NOMO-1 treated with DMSO at 0.1 percent for 48 hours (cell line): Measurements from ENCODE around the gene KRT7.

ENCODE experiments used
- DNase-seq: peaks from one replicate; lab custom pipeline; 2025; ENCODE audit not compliant: unreplicated experiment; lab: John Stamatoyannopoulos, UW

Gene KRT7

DNA sequence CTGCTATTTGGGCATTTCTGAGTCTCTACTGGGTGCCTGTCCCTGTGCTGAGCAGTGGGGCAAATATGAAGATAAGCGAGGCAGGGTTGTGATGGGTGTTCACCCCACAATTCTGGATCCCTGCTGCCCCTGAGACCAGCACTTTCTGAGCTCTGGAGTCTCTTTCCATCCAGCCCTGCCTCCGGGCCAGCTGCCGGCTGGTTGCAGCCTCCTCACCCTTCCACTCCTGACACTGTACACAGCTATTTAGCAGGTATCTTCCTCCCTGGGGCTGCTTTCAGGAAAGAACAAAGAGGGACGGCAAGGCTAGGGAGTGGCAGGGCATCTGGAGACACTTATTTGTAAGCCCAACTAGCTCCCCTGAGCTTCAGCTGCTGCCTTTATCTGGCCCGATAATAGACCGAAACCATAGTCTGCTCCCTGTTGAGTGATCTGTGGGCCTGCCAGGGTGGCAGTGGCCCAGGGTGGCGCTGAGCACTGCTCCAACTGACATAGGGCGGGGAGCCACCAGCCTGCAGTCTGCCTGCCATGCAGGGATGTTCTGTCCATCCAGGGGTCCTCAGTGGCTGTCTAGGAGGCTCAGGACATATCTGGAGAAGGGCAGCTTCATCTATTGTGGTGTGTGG is 33.6 kb upstream of the KRT7 start:
- DNase-seq = no peak

DNA sequence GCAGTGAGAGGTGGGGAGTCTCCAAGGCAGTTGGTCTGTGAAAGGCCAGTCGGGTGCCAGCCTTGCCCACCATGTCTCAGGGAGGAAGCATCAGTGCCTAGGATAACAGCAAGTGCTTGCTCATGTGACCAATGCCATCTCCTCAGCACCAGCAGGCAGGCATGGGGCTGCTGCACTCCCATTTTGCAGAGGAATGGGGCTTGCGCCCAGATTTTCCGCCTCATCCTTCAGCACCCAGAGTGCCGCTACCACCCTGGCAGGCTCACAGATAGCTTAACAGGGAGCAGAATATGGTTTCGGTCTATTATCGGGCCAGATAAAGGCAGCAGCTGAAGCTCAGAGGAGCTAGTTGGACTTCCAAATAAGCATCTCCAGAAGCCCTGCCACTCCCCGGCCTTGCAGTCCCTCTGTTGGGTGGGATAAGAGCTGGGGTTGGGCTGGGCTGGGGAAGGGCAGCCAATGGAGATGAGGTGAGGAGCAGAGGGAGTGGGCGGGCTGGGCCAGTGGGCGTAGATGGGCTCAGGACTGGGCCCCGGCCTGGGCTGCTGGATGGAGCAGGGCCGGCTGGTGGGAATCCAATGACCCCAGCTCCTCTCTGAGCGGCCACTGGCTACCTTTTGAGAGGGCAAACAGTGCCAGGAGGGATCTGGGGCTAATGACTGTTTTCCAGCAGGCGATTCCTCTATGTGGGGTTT is 32.8 kb upstream of the KRT7 start:
- DNase-seq = no peak

DNA sequence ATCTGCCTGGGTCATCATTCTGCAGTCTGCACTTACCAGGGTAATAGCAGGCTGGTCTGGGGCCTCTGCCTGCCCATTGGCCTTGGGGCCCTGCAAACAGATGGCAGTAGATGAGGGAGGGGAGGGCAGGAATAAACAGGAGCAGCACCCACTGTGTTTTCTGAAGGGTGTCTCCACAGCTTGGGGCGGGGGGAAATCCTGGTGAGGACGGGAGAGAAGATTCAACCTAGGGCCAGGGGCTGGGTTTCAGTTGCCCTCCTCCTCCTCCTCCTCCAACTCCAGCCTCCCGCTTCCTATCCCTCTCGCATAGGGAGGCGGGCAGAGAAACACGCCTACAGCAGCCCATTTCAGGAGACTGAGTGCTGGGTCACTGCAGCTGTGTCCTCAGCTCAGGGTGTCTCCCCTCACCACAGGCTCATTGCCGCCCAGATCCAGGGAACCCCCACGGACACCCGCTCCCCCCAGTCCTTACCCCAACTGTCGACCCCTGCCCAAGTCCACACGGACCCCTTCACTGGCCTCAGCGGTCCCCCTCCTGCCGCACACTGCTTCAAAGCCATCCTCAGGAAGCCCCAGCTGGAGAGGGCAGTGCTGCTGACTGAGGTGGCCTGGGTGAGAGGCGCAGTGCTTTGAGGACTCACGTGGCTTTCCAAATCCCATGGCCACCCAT is 32.1 kb upstream of the KRT7 start:
- no peak for DNase-seq

DNA sequence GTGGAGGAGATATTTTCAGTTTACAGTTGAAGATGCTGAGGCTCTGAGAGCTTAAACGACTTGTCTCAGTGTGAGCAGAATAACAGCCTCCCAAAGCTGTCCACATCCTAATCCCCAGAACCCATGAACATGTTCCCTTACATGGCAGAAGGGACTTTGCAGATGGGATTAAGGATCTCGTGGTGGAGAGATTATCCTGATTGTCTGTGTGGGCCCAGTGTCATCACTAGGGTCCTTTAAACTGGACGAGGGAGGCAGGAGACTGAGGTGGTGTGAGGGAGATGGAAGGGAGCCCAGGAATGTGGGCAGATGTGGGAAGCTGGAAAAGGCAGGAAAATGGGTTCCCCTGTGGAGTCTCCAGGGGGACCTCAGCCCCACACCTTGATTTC is 31.6 kb upstream of the KRT7 start:
- no peak for DNase-seq

DNA sequence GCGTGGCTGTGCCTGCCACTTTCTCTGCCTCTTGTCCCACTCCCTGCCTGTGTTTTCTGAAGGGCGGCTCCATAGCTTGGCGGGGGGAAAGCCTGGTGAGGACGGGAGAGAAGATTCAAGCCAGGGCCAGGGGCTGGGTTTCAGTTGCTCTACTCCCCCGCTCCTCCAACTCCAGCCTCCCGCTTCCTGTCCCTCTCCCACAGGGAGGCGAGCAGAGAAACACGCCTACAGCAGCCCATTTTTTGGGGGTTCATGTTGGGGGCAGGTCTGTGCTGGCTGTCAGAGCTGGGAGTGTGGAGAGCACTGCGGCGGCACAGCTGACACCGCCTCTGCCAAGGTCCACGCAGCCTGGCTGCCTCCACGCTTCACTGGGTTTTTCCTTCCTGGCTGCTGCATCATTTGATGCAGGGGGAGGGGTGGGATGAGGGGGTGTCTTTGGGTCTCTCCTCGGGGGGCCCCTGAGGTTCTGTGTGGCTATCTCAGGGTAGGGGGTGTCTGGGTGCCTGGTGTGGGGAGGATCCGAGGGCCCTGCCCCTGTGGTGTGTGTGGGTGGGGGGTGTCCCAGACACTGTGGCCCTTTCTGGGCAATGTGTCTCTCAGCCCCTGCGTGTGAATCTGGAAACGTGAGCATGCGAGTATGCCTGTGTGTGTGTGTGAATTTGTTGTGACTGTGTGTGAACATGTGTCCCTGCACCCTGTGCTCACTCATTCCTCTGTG is 30.5 kb upstream of the KRT7 start:
- no peak for DNase-seq

DNA sequence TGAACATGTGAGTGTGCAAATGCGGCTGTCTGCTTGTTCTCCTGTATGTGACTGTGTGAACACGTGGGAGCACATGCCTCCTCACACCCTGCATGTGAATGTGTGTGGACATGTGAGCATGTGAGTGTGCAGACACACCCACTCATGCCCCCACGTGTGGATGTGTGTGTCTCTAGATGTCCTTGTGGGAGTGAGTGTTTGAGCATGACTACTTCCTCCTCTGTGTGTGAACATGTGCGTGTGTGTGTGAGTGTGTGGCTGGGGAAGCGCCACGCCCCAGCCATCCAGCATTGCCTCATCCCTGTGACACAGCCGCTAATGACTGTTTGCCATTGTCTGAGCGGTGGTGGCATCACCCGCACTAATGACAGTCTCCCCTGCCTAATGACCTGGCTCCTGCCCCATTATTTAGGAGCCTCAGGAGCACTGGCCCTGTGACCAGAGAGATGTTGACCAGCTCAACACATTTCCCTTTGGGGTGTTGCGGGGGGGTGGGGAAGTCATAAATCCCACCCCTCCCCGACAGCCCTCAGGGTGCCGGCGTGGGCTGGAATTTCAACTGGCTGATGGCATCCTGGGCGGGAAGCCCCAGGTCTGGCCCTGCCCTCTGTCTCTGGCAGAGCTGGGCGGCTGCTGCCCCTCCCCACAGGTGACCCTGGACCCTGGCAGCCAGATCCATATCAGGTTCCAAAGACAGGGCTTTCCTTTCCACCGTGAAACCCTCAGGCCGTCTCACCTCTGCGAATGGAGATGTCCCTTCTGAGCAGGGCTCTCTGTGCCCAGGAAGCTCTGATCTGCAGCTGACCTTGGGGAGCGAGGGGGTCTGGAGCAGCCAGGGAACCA is 29.7 kb upstream of the KRT7 start:
- peak; percentile 93 for DNase-seq

DNA sequence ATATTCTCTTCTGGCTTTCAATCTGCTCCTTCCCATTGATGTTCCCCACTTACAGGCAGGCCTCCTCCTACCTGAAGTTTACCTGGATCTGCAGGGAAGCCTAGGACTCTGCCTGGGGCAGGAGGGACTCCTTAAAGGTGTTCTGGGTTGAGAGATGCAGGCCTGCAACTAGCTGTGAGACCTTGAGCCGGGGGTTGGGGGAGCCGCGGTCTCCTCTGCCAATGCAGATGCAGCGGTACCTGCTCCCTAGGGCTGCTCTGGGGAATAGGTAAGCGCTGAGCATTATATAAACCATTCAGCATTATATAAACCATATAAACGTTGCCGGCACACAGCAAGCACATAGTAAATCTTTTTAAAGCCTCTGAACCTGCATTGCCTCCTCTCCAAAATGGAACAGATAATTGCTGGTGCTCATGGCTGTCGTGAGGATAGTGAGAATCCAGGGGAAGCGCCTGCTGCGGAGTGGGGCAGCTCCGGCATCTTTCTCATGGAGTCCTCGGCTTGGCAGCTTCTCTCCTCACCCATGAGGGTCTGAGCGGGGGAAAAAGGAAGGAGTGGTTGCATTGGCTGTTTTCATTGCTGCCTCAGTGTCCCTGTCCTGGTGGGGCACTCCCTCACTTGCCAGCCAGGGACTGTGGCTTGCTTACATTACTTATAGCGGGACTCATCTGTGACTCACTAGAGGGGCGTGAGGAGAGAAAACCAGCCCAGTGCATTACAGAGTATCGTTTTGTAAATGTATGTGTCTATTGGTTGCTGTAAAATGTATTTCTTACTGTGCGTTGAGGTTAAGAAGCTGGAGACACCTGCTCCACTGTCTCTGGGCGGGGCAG is 28.7 kb upstream of the KRT7 start:
- DNase-seq = no peak

DNA sequence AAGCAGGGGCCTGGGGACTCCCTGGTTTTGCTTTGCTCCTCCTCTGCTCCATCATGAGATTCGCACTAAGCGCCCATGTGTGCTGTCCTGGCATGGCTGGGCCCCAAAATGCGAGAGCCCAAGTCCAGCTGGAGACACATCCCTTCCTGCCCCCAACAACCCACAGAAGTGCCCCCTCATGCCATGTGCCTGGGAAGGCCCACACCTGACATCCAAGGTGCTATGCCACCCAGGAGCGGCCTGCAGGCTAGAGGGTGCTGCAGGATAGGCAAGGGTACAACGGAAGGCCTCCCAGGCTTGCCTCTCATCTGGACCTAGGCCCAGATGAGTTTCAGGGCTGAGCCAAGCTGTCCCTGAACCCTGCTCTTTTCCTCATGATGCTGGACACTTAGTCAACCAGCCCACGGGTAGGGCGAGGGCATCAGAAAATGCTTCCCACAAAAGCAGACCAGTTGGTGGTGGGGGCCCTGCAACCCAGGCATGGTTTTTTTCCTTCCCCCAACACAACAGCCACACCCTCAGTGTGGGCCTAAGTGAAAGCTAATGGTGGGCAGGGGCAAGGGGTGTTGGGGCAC is 28.0 kb upstream of the KRT7 start:
- no peak for DNase-seq

DNA sequence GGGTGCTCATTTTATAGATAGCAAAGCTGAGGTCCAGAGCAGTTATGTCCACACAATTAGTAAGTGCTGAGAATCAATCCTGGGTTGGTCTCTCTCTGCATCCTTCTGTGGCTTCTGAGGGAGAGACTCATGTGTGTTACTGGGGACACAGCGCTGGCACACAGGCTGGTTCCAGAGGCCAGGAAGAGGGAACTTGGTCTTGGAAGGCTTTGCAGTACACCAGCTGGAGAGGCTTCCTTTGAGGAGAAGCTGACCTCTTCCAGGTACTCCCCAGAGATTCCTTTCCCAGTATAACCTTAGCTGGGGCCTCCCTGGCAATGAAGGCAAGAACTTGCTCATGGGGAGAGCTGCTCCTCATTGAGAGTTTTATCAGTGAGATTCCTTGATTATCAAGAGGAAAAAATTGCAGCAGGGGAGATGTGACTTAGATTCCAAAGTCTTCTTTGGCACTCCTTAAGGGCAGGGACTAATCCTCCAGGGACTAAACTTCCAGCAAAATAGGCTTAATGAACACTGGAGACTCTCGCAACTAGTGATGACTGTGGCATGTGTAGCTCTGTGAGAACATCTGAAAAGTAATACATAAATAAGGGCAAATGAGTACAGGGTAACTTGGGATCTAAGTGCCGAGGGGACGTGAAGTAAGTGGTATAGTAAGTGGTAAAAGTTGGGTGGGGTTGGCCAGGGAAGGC is 27.3 kb upstream of the KRT7 start:
- DNase-seq = no peak

DNA sequence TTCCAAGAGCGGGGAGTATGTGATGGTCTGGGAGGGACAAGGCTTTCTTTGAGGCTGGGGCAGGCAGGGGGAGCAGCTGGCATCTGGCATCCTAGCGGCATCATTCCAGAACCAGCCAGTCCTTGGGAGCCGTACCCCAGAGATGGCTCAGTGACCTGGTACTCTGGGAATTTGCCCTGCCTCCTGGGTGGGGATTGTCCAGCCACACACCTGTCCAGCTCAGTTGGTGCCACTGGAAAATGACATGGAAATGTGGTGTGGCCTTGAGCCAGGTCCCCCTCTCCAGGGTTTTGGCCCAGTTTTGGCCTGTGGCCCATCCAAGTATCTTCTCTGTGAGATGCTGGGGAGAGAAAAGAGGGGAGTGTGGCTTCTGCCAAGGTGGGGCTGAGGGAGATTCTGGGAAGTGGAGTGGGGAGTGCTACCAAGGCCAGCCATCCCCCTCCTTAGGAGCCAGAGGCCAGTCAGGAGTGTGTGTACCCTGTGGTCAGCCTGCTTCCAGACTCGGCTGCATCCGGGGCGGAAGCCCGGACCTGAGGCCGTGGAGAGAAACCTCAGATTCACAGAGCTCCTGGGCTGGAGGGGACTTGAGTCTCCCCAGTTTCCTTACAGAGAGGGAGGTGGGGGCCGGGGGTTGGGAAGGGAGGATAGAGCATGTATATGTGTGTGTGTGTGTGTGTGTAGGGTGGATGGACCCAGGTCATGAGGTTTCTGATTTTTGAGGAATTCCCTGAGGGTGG is 26.6 kb upstream of the KRT7 start:
- no peak for DNase-seq

DNA sequence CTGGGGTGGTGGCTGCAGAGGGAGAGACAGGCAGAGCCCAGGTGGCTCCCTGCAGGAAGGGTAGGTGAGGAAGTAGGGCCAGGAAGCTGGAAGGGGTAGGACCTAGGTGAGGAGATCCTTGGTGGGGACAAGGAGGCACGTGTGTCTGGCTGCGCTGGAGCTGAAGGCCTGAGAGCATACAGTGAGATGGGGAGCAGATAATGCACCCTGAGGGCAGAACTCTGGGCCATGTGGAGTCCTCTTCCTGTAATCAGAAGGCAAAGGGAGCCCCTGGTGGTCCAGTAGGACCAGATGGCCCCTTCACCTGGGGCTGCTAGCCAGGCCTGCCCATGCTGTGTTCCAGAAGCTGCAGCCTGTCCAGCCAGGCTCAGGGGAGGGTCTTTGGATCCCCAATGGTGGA is 25.9 kb upstream of the KRT7 start:
- DNase-seq = no peak

DNA sequence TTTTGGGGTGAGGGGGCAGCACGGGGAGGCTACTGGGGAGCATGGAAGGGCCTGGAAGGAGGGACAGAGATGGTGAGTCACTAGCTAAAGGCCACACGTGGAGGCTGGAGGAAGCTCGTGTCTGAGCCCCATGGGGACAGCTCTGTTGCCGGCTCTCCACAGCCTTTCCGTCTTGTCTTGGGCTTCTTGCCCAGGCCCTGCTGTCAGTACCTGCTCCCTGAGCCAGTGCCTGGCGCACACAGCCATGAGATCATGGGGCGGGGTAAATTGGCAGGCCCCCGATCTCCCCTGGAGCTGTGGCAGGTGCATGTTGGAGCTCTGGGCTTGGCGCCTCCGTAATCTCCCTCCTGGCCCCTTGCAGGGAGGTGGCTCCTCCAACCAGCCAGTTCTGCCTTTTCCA is 25.1 kb upstream of the KRT7 start:
- no peak for DNase-seq

DNA sequence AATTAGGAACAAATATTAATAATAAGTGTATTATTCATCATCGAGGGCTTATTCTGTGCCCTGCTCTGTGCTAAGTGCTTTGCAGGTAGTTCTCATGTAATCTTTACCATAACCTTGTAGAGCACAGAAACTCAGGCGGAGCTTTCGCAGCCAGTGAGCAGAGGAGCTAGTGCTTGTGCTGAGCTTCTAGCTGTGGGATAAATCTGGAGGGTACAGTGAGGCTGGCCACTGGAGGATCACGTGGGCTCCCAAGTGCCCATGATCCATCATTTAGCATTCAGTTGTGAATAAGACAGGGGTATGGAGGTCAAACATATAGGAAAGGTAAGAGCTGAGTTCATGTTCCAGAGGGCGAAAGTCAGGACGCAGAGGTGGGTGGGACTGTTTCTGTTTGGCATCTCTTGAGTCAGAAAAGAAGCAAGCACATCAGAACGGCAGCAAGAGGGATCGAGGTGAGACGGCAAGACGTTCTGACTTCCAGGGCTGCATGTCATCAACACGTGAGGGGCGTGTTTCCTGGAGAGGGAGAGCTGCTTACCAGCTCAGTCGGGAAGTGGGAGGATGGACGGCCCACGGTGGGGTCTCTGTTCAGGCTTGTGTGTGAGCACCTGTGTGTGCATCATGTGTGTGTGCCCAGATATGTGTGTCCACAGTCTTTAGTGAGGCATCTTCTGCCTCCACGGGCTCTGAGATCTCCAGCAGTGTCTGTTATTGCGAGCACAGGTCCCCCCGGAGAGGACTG is 24.4 kb upstream of the KRT7 start:
- no peak for DNase-seq

DNA sequence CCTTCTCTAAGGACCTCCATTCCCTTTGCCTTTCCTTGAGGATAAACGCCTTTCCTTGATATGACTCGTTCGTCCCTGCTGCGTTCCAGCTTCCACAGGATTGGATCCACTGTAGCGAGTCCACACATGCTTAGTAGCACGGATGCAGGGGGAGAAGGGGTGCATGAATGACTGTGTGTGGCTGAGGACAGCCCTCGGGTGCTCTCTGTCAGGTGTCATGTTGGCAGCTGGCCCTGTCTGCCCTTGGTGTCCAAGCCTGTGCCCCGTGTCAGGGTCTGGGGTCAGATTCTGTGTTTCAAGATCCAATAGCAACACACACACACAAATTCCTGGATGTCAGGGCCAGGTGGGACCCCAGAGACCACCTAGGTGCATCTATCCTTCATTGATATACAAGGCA is 23.7 kb upstream of the KRT7 start:
- no peak for DNase-seq

DNA sequence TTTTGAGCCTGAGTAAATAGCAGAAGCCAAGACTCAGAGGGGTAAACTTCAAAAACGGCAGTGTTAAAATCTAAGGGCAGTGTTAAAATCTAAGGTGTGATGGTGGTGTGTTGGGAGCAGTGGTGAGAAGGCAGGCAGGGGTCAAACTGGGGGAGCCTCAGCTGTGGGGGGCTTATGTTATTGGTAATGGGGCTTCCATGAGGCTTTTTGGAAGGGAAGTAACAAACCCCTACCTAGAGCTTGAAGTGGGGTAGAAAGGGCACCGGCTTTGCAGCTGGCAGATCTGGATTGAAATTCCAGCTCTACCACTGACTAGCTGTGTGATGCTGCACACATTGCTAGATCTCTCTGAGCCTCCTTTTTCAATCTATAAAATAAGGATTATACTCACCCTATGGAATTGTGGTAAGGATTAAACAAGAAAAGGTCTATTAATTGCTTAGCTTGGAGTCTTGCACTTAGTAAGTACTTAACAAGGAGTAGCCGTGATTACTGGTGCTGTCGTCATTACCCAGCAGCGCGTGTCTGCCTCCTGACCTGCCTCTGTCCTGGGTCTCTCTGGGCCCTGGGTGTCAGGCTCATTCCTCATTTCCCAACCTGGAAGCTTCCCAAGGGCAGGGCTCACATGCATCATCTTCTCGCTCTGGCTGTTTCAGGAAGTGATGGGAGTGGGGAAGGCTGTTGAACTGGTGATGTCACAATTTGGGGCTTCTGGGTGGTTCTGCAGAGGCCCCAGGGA is 22.7 kb upstream of the KRT7 start:
- no peak for DNase-seq

DNA sequence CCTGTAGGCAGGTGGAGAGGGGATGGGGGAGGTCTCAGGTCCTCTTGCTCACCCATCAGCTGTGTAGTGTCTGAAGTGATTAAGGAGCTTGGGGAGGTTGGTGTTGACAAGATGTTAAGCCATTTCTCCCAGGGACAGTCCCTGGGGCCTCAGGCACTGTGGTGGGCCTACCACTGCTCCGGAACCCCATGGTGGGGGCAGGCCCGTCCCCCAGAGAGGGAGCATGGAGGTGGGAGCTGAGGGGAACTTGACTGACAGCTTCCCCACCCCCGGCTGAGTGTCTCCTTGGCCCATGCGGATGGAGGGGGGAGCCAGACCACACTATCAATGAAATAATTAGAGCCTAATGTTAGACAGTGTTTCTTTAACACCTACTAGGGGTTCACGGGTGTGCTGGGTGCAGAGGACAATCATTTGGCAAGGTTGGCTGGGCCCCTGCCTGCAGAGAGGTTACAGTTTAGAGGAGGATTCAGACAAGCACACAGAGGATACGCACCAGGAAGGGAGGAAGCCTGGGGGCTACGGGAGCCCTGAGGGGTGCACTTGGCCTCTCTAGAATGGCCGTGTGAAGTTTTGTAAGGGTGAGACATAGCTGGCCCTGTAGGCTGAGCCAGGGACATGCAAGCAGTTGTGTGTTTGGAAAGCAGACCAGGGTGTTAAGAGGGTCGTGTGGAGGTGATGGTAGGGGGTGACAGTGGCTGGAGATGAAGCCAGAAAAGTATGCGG is 22.0 kb upstream of the KRT7 start:
- no peak for DNase-seq
